Thyroid gland (tissue), 4 donors: ENCODE measurements around the gene WASF2.

Source experiments
- CTCF ChIP-seq, 6 experiments: fragments of 200-600 bp in 3 of 6; fragments of 450-650 bp in 3 of 6; sonication (generic) in 3 of 6; IDR thresholded peaks; one replicate each; pipeline ENCODE4 v1.5.1; 2016 to 2019; ENCODE audit warnings: antibody characterized with exemption in 6 of 6, mild to moderate bottlenecking in 2 of 6, inconsistent platforms in 1 of 6, moderate library complexity in 1 of 6
- POLR2A ChIP-seq, 2 donors: fragments of 450-650 bp; IDR thresholded peaks; one replicate each; pipeline ENCODE4 v1.6.1; 2017; ENCODE audit warnings: antibody characterized with exemption in 2 of 2, mild to moderate bottlenecking in 2 of 2, moderate library complexity in 1 of 2

GRCh38 chr1:27392096-27392777, 97.7 kb downstream of the WASF2 start, which contains the start of gene GPR3:
- TF ChIP-seq CTCF (IDR thresholded peaks at IDR 0.05) = peak in 4 of 6 experiments; percentile 23 to 50 (median 42)
- peak in 1 of 2 donors; percentile 30 for TF ChIP-seq POLR2A (IDR thresholded peaks at IDR 0.05)
